HG03097 (cell line): ENCODE results near the gene PCED1A.

Experiments
- ATAC-seq: cut with Tn5 transposase; IDR thresholded peaks from one replicate; pipeline ENCODE4 v1.9.1; 2021; ENCODE audit not compliant: unreplicated experiment, low FRiP score

PCED1A gene

DNA sequence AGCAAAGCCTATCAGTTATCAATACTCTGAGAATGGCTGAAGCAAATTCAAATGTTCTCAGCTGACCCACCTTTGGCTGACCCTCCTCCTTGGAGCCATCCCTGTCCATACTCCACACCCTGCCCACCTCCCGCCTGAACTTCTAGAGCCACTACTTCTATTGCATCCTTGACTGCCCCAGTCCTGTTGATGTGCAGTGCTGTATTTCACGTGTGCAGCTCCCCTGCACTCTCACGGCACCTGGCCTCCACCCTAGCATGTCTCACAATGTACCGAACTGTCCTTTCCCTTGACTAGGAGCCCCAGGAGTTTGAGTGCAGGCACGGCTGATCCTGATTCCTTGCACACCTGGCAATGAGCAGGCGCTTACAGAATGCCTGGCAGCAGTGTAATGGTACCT lies 47.0 kb downstream of the PCED1A start:
- no peak for ATAC-seq
